Neural progenitor cell (in vitro differentiated cells): ENCODE results near the gene OGDHL. TPM values are rescaled to one million over a fixed set of nuclear protein-coding genes. Genes with fewer than 3 reads are reported as not detected.
A peak's percentile ranks its signal among the peaks of the same experiment; 100 is the strongest.

Experiments used
- DNase-seq: peaks from one replicate; pipeline ENCODE4 v3.0.0-alpha.2; 2016; ENCODE audit warnings: low spot score
- H2AFZ ChIP-seq: fragments of 200-600 bp; sonication (generic); replicated peaks from 2 replicates; pipeline ENCODE4 v1.6.1; 2016; ENCODE audit warnings: antibody characterized with exemption
- H3F3A ChIP-seq: fragments of 200-600 bp; sonication (generic); 2 replicates; pipeline ENCODE4 v1.6.1; 2016; ENCODE audit warnings: antibody characterized with exemption, low read depth
- H3K27ac ChIP-seq: fragments of 200-600 bp; sonication (generic); 2 replicates; pipeline ENCODE4 v1.5.1; 2016; ENCODE audit warnings: mild to moderate bottlenecking
- H3K27me3 ChIP-seq: fragments of 200-600 bp; sonication (generic); 2 replicates; pipeline ENCODE4 v1.6.1; 2016; ENCODE audit warnings: mild to moderate bottlenecking, moderate library complexity
- H3K36me3 ChIP-seq: fragments of 200-600 bp; sonication (generic); 2 replicates; pipeline ENCODE4 v1.5.1; 2016
- H3K4me1 ChIP-seq: fragments of 200-600 bp; sonication (generic); 2 replicates; pipeline ENCODE4 v1.6.1; 2016; ENCODE audit warnings: mixed run types
- H3K4me2 ChIP-seq: fragments of 200-600 bp; sonication (generic); 2 replicates; pipeline ENCODE4 v1.6.1; 2016
- H3K4me3 ChIP-seq: fragments of 200-600 bp; sonication (generic); 2 replicates; pipeline ENCODE4 v1.5.1; 2016
- H3K79me2 ChIP-seq: fragments of 200-600 bp; sonication (generic); 2 replicates; pipeline ENCODE4 v1.6.1; 2016; ENCODE audit warnings: low read depth
- H3K9ac ChIP-seq: fragments of 200-600 bp; sonication (generic); 2 replicates; pipeline ENCODE4 v1.6.1; 2016
- H3K9me3 ChIP-seq: fragments of 200-600 bp; sonication (generic); 2 replicates; pipeline ENCODE4 v1.5.1; 2016; ENCODE audit warnings: low read depth
- H4K20me1 ChIP-seq: fragments of 200-600 bp; sonication (generic); 2 replicates; pipeline ENCODE4 v1.6.1; 2016; ENCODE audit warnings: low read depth
- H3K27ac Mint-ChIP-seq: 3 replicates; pipeline ENCODE4 v1.8.0; 2021; ENCODE audit warnings: mixed read lengths
- H3K27me3 Mint-ChIP-seq: 2 replicates; pipeline ENCODE4 v1.8.0; 2022; ENCODE audit warnings: low read depth, mild to moderate bottlenecking, inconsistent platforms, moderate library complexity, mixed read lengths; ENCODE audit not compliant: insufficient read depth
- H3K36me3 Mint-ChIP-seq: 3 replicates; pipeline ENCODE4 v1.8.0; 2021; ENCODE audit warnings: mixed read lengths
- H3K4me1 Mint-ChIP-seq: 3 replicates; pipeline ENCODE4 v1.8.0; 2021; ENCODE audit warnings: mixed read lengths
- H3K4me3 Mint-ChIP-seq: 3 replicates; pipeline ENCODE4 v1.8.0; 2021; ENCODE audit warnings: mild to moderate bottlenecking, moderate library complexity, mixed read lengths
- H3K9me3 Mint-ChIP-seq: 3 replicates; pipeline ENCODE4 v1.8.0; 2020; ENCODE audit warnings: mixed read lengths
- CTCF ChIP-seq: fragments of 200-600 bp; sonication (generic); IDR thresholded peaks from 2 replicates; pipeline ENCODE4 v1.5.1; 2017; ENCODE audit warnings: antibody characterized with exemption, mild to moderate bottlenecking
- EZH2 ChIP-seq: fragments of 200-600 bp; sonication (generic); IDR thresholded peaks from 2 replicates; pipeline ENCODE4 v1.6.1; 2017; ENCODE audit warnings: antibody characterized with exemption, mild to moderate bottlenecking, moderate library complexity
- EZH2phosphoT487 ChIP-seq: fragments of 200-600 bp; sonication (generic); IDR thresholded peaks from 2 replicates; pipeline ENCODE4 v1.6.1; 2017; ENCODE audit warnings: antibody characterized with exemption
- total RNA-seq: library from RNA; depleted of rRNA; stranded (reverse); fragments of >200 nt; gene quantifications from 2 replicates; pipeline ENCODE4 v1.2.3, GENCODE V29; 2015; ENCODE audit warnings: low replicate concordance

The OGDHL gene
- total RNA-seq, 1 donor from 2014 or later: 0.34 TPM

- no peak overlapping the region for H3K27ac Mint-ChIP-seq
- Histone ChIP-seq H3K9me3 (no peaks in the 10 kb centered on the region), H2AFZ (no peak overlapping the region), H3K27ac (no peak overlapping the region), H3K36me3 (no peaks in the 10 kb centered on the region), H3K9ac (no peak overlapping the region), H4K20me1 (no peaks in the 10 kb centered on the region), H3K27me3 (no peaks in the 10 kb centered on the region), H3F3A (no peaks in the 10 kb centered on the region), H3K4me3 (no peak overlapping the region), H3K4me2 (no peak overlapping the region), H3K79me2 (no peaks in the 10 kb centered on the region), H3K4me1 (no peaks in the 10 kb centered on the region)
- H3K36me3 Mint-ChIP-seq: no peaks in the 10 kb centered on the region
- TF ChIP-seq EZH2phosphoT487 (no peak), CTCF (no peak), EZH2 (no peak)
- H3K4me1 Mint-ChIP-seq: no peaks in the 10 kb centered on the region
- H3K4me3 Mint-ChIP-seq: no peak overlapping the region
- peaks cover 3% of the 10 kb centered on the region for H3K27me3 Mint-ChIP-seq
- DNase-seq: no peak
- H3K9me3 Mint-ChIP-seq: peaks cover 2% of the 10 kb centered on the region
Observed at GRCh38 chr10:49791100-49791499, 29.0 kb upstream of the OGDHL start.

DNA sequence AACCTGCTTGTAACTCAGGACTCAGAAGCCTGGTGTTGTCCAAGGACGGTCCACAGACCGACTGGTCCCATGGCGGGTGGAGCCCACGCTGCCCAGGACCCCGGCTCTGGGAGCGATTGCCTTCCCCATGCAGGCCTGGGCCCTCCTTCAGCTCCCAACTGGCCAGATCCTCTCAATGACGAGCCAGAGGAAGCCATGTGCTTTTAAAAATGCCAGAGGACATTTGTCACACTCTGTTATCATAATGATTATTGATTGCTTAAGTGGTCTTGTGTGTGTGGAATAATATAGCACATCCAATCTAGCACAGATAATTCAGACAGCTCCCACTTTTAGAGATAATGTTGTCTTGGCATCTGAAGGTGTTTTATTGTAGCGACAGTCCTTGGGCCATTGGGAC, 22.6 kb upstream of the OGDHL start:
- Mint-ChIP-seq H3K27ac (no peak overlapping the region), H3K4me3 (no peak overlapping the region), H3K27me3 (no peaks in the 10 kb centered on the region), H3K9me3 (no peaks in the 10 kb centered on the region), H3K36me3 (no peaks in the 10 kb centered on the region), H3K4me1 (peaks cover 13% of the 10 kb centered on the region)
- Histone ChIP-seq H3K9ac (no peak overlapping the region), H3K4me2 (no peak overlapping the region), H3K9me3 (no peaks in the 10 kb centered on the region), H4K20me1 (no peaks in the 10 kb centered on the region), H3K4me1 (peaks cover 3% of the 10 kb centered on the region), H3K27ac (no peak overlapping the region), H3F3A (no peaks in the 10 kb centered on the region), H3K27me3 (no peaks in the 10 kb centered on the region), H2AFZ (peak overlapping the region; percentile 34), H3K79me2 (no peaks in the 10 kb centered on the region), H3K4me3 (no peak overlapping the region), H3K36me3 (no peaks in the 10 kb centered on the region)
- TF ChIP-seq EZH2 (no peak), CTCF (no peak), EZH2phosphoT487 (no peak)
- DNase-seq: no peak

DNA sequence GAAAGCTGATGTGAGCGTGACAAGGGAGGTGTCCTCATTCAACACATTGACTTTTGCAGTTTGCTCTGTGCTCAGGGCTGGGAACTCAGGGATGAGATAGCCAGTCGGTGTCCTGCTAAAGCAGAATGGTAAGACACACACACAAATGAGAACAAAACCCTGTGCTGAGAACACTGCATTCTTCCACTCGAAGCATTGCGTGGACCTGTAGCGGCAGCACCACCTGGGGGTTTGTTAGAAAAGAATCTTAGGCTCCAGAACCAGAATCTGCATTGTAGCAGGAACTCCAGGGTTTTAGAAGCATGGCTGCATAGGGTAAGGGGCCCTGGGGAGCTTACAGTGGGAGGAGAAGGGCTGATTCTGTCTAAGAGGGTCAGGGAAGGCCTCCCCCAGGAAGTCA, 21.5 kb upstream of the OGDHL start:
- Histone ChIP-seq H3K36me3 (no peaks in the 10 kb centered on the region), H3K4me2 (no peak overlapping the region), H3F3A (no peaks in the 10 kb centered on the region), H3K9ac (no peak overlapping the region), H2AFZ (peak overlapping the region; percentile 65), H3K27me3 (no peaks in the 10 kb centered on the region), H3K79me2 (no peaks in the 10 kb centered on the region), H3K27ac (no peak overlapping the region), H4K20me1 (no peaks in the 10 kb centered on the region), H3K4me1 (peaks cover 3% of the 10 kb centered on the region), H3K9me3 (no peaks in the 10 kb centered on the region), H3K4me3 (no peak overlapping the region)
- Mint-ChIP-seq H3K36me3 (no peaks in the 10 kb centered on the region), H3K27ac (no peak overlapping the region), H3K27me3 (no peaks in the 10 kb centered on the region), H3K4me3 (no peak overlapping the region), H3K9me3 (no peaks in the 10 kb centered on the region), H3K4me1 (peaks cover 13% of the 10 kb centered on the region)
- DNase-seq: peak; percentile 47
- TF ChIP-seq EZH2phosphoT487 (no peak), CTCF (peak; percentile 25)

DNA sequence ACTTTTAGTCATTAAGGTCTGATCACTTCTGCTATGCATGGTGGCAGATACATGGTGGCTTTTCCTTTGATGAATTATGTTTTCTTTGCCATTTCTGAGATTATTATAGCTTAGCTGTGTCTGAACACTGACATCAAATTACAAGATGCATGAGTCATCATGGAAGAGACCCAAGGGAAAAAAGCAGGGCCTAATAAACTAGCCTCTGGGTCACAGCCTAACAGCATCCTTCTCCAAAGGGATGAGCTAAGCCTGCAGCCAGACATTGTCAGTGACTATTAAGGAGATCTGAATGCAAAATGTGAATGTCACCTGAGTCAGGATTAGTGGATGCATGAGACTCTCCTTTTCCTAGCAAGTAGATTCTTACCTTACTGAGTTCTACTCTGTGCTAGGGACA, 19.1 kb upstream of the OGDHL start:
- Mint-ChIP-seq H3K27me3 (peaks cover 2% of the 10 kb centered on the region), H3K4me1 (peaks cover 13% of the 10 kb centered on the region), H3K9me3 (no peaks in the 10 kb centered on the region), H3K4me3 (no peak overlapping the region), H3K36me3 (no peaks in the 10 kb centered on the region), H3K27ac (no peak overlapping the region)
- no peaks in the 10 kb centered on the region for H3K9me3 ChIP-seq
- H3K4me2 ChIP-seq: no peak overlapping the region
- H3K27me3 ChIP-seq: no peaks in the 10 kb centered on the region
- H4K20me1 ChIP-seq: no peaks in the 10 kb centered on the region
- no peak for TF ChIP-seq CTCF
- no peak for TF ChIP-seq EZH2phosphoT487
- no peak for TF ChIP-seq EZH2
- DNase-seq: no peak
- no peaks in the 10 kb centered on the region for H3F3A ChIP-seq
- H3K4me3 ChIP-seq: no peak overlapping the region
- H3K36me3 ChIP-seq: no peaks in the 10 kb centered on the region
- H2AFZ ChIP-seq: no peak overlapping the region
- no peak overlapping the region for H3K9ac ChIP-seq
- no peaks in the 10 kb centered on the region for H3K79me2 ChIP-seq
- no peak overlapping the region for H3K27ac ChIP-seq
- peaks cover 3% of the 10 kb centered on the region for H3K4me1 ChIP-seq
